ENCODE measurements around the gene SFTPD. TPM values are rescaled to one million over a fixed set of nuclear protein-coding genes. Genes with fewer than 3 reads are reported as not detected.

Gene SFTPD
- total and polyA plus RNA-seq, 5 donors from 2014 or later: not detected

- H3K4me3 Mint-ChIP-seq: no peak overlapping the region
Observed at GRCh38 chr10:79936625-79937615, 12.0 kb downstream of the SFTPD start.

GRCh38 chr10:79933961-79934360 lies 14.9 kb downstream of the SFTPD start:
- no peak overlapping the region for H3K27ac ChIP-seq (ENCODE audit: insufficient read depth, low read length, poor library complexity, severe bottlenecking)
- DNase-seq (no peak), ATAC-seq (ENCODE audit: low read depth in 2 of 2) (no peak)
- no peaks in the 10 kb centered on the region for H3K9me3 ChIP-seq (ENCODE audit: control insufficient read depth in 2 of 2, low read length in 2 of 2)
- Mint-ChIP-seq H3K9me3 (no peaks in the 10 kb centered on the region), H3K36me3 (no peaks in the 10 kb centered on the region), H3K4me1 (peaks cover 0 to 7% (median 0%) of the 10 kb centered on the region in 4 donors), H3K4me3 (no peak overlapping the region), H3K27ac (no peak overlapping the region), H3K27me3 (peaks cover 22% of the 10 kb centered on the region)
- H3K36me3 ChIP-seq (ENCODE audit: control insufficient read depth, insufficient read depth, low read length): no peaks in the 10 kb centered on the region
- H3K4me3 ChIP-seq (ENCODE audit: low read depth, low read length): no peak overlapping the region
- peaks cover 1% of the 10 kb centered on the region for H3K27me3 ChIP-seq (ENCODE audit: control insufficient read depth, insufficient read depth, low read length)
- no peaks in the 10 kb centered on the region for H3K4me1 ChIP-seq (ENCODE audit: control insufficient read depth, insufficient read depth, low read length, poor library complexity, severe bottlenecking)

More at GRCh38 chr10:79936625-79937615, 12.0 kb downstream of the SFTPD start:
- DNase-seq (no peak), ATAC-seq (ENCODE audit: low read depth in 2 of 2) (no peak)
- Histone ChIP-seq H3K27ac (ENCODE audit: insufficient read depth, low read length, poor library complexity, severe bottlenecking) (no peak overlapping the region), H3K27me3 (ENCODE audit: control insufficient read depth, insufficient read depth, low read length) (peaks cover 1% of the 10 kb centered on the region), H3K36me3 (ENCODE audit: control insufficient read depth, insufficient read depth, low read length) (no peaks in the 10 kb centered on the region), H3K9me3 (ENCODE audit: control insufficient read depth in 2 of 2, low read length in 2 of 2) (no peaks in the 10 kb centered on the region), H3K4me1 (ENCODE audit: control insufficient read depth, insufficient read depth, low read length, poor library complexity, severe bottlenecking) (no peaks in the 10 kb centered on the region), H3K4me3 (ENCODE audit: low read depth, low read length) (no peak overlapping the region)
- Mint-ChIP-seq H3K36me3 (no peaks in the 10 kb centered on the region), H3K4me1 (peaks cover 0 to 8% (median 0%) of the 10 kb centered on the region in 4 donors), H3K27ac (peak overlapping the region in 1 of 3 donors; percentile 29), H3K27me3 (peaks cover 20% of the 10 kb centered on the region), H3K9me3 (no peaks in the 10 kb centered on the region)

GRCh38 chr10:79932841-79933379 lies 16.0 kb downstream of the SFTPD start:
- Histone ChIP-seq H3K4me1 (ENCODE audit: control insufficient read depth, insufficient read depth, low read length, poor library complexity, severe bottlenecking) (no peaks in the 10 kb centered on the region), H3K36me3 (ENCODE audit: control insufficient read depth, insufficient read depth, low read length) (no peaks in the 10 kb centered on the region), H3K9me3 (ENCODE audit: control insufficient read depth in 2 of 2, low read length in 2 of 2) (no peaks in the 10 kb centered on the region), H3K27ac (ENCODE audit: insufficient read depth, low read length, poor library complexity, severe bottlenecking) (no peak overlapping the region), H3K4me3 (ENCODE audit: low read depth, low read length) (no peak overlapping the region), H3K27me3 (ENCODE audit: control insufficient read depth, insufficient read depth, low read length) (peaks cover 1% of the 10 kb centered on the region)
- no peaks in the 10 kb centered on the region for H3K36me3 Mint-ChIP-seq
- DNase-seq (no peak), ATAC-seq (ENCODE audit: low read depth in 2 of 2) (no peak)
- H3K9me3 Mint-ChIP-seq: no peaks in the 10 kb centered on the region
- H3K27me3 Mint-ChIP-seq: peaks cover 22% of the 10 kb centered on the region
- H3K4me1 Mint-ChIP-seq: peaks cover 0 to 2% (median 0%) of the 10 kb centered on the region in 4 donors
- no peak overlapping the region for H3K27ac Mint-ChIP-seq
- no peak overlapping the region for H3K4me3 Mint-ChIP-seq

GRCh38 chr10:79932307-79932706 lies 16.6 kb downstream of the SFTPD start:
- H3K9me3 ChIP-seq (ENCODE audit: control insufficient read depth in 2 of 2, low read length in 2 of 2): no peaks in the 10 kb centered on the region
- H3K27ac Mint-ChIP-seq: no peak overlapping the region
- peaks cover 0 to 2% (median 0%) of the 10 kb centered on the region in 4 donors for H3K4me1 Mint-ChIP-seq
- no peak overlapping the region for H3K4me3 ChIP-seq (ENCODE audit: low read depth, low read length)
- DNase-seq (no peak), ATAC-seq (ENCODE audit: low read depth in 2 of 2) (no peak)
- H3K27me3 Mint-ChIP-seq: peaks cover 22% of the 10 kb centered on the region
- no peaks in the 10 kb centered on the region for H3K36me3 Mint-ChIP-seq
- peaks cover 1% of the 10 kb centered on the region for H3K27me3 ChIP-seq (ENCODE audit: control insufficient read depth, insufficient read depth, low read length)
- H3K36me3 ChIP-seq (ENCODE audit: control insufficient read depth, insufficient read depth, low read length): no peaks in the 10 kb centered on the region
- H3K4me1 ChIP-seq (ENCODE audit: control insufficient read depth, insufficient read depth, low read length, poor library complexity, severe bottlenecking): no peaks in the 10 kb centered on the region
- no peaks in the 10 kb centered on the region for H3K9me3 Mint-ChIP-seq
- no peak overlapping the region for H3K4me3 Mint-ChIP-seq
- no peak overlapping the region for H3K27ac ChIP-seq (ENCODE audit: insufficient read depth, low read length, poor library complexity, severe bottlenecking)

DNA sequence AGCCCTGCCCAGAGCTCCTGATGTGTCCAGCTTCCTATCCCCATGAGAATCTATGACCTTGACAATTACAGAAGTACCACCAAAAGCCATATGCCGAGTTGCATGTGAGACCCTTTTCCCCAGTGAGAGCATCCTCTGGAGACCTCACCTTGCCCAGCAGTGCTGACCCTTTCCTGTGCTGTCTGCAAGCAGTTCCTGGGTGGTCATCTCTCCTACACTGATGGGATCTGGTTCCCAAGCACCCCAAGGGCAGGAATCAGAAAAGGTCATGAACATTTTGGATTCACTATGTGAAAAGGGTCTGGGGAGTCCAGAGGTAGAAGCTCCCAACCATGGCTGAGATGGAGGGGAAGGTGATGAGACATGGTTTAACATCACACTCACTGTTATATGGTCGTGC lies 18.2 kb downstream of the SFTPD start:
- Histone ChIP-seq H3K4me3 (ENCODE audit: low read depth, low read length) (no peak overlapping the region), H3K4me1 (ENCODE audit: control insufficient read depth, insufficient read depth, low read length, poor library complexity, severe bottlenecking) (no peaks in the 10 kb centered on the region), H3K9me3 (ENCODE audit: control insufficient read depth in 2 of 2, low read length in 2 of 2) (no peaks in the 10 kb centered on the region), H3K36me3 (ENCODE audit: control insufficient read depth, insufficient read depth, low read length) (no peaks in the 10 kb centered on the region), H3K27ac (ENCODE audit: insufficient read depth, low read length, poor library complexity, severe bottlenecking) (no peak overlapping the region), H3K27me3 (ENCODE audit: control insufficient read depth, insufficient read depth, low read length) (peaks cover 1% of the 10 kb centered on the region)
- H3K9me3 Mint-ChIP-seq: no peaks in the 10 kb centered on the region
- no peaks in the 10 kb centered on the region for H3K36me3 Mint-ChIP-seq
- no peak for DNase-seq
- H3K27me3 Mint-ChIP-seq: peaks cover 22% of the 10 kb centered on the region
- H3K4me1 Mint-ChIP-seq: peaks cover 0 to 2% (median 0%) of the 10 kb centered on the region in 4 donors
- ATAC-seq (ENCODE audit: low read depth in 2 of 2): no peak
- no peak overlapping the region for H3K4me3 Mint-ChIP-seq
- no peak overlapping the region for H3K27ac Mint-ChIP-seq

DNA sequence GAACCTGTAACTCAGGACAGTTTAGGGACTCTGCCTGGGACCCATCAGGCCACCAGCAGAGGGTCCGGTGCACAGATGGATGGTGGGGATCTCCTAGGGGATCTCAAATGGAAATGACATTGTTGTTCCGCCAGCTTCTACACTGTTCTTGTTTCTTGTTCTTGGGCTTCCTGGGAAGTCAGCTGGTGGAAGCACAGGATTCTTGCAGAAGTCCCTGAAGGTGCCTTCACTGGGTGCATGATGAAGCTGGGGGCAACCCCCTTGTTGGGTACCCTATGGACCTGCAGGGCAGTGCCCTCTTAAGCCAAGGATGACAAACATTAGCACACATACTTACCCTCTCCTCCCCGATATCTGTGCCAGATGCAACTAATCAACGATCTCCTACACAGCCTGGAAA lies 18.6 kb downstream of the SFTPD start:
- peaks cover 0 to 2% (median 0%) of the 10 kb centered on the region in 4 donors for H3K4me1 Mint-ChIP-seq
- H3K4me1 ChIP-seq (ENCODE audit: control insufficient read depth, insufficient read depth, low read length, poor library complexity, severe bottlenecking): no peaks in the 10 kb centered on the region
- no peak overlapping the region for H3K4me3 Mint-ChIP-seq
- H3K27ac Mint-ChIP-seq: no peak overlapping the region
- no peak for DNase-seq
- H3K36me3 ChIP-seq (ENCODE audit: control insufficient read depth, insufficient read depth, low read length): no peaks in the 10 kb centered on the region
- H3K36me3 Mint-ChIP-seq: no peaks in the 10 kb centered on the region
- no peak overlapping the region for H3K4me3 ChIP-seq (ENCODE audit: low read depth, low read length)
- peaks cover 22% of the 10 kb centered on the region for H3K27me3 Mint-ChIP-seq
- no peak for ATAC-seq (ENCODE audit: low read depth in 2 of 2)
- no peak overlapping the region for H3K27ac ChIP-seq (ENCODE audit: insufficient read depth, low read length, poor library complexity, severe bottlenecking)
- H3K27me3 ChIP-seq (ENCODE audit: control insufficient read depth, insufficient read depth, low read length): peaks cover 1% of the 10 kb centered on the region
- no peaks in the 10 kb centered on the region for H3K9me3 ChIP-seq (ENCODE audit: control insufficient read depth in 2 of 2, low read length in 2 of 2)
- H3K9me3 Mint-ChIP-seq: no peaks in the 10 kb centered on the region

DNA sequence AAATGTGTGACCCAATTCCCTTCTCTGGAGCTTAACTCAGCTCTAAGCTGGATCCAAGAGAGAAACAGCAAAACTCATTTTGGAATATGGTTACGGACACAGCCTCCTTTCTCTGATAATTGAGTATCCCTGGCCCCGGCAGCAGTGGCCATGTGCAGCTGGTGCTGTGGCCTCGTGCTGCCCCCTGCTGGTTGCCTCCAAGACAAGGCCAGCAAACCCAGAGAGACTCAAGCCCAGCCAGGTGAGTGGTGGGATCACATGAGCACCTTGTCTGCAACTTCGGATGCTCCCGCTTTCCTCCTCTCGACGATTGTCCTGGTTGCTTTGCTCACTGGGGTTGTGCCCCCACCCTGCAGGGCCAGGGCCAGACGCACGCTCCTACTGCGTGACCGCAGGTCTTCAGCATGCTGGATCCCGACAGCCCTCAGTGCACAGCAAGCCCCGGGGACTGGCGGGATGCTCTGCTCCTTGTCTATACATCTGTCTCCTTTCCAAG lies 19.4 kb downstream of the SFTPD start:
- DNase-seq (peak; percentile 48 to 78 (median 56)), ATAC-seq (ENCODE audit: low read depth in 2 of 2) (peak; percentile 72 to 77)
- H3K27ac Mint-ChIP-seq: no peak overlapping the region
- Histone ChIP-seq H3K4me1 (ENCODE audit: control insufficient read depth, insufficient read depth, low read length, poor library complexity, severe bottlenecking) (no peaks in the 10 kb centered on the region), H3K27ac (ENCODE audit: insufficient read depth, low read length, poor library complexity, severe bottlenecking) (no peak overlapping the region), H3K9me3 (ENCODE audit: control insufficient read depth in 2 of 2, low read length in 2 of 2) (no peaks in the 10 kb centered on the region), H3K27me3 (ENCODE audit: control insufficient read depth, insufficient read depth, low read length) (peaks cover under 1% of the 10 kb centered on the region), H3K4me3 (ENCODE audit: low read depth, low read length) (no peak overlapping the region), H3K36me3 (ENCODE audit: control insufficient read depth, insufficient read depth, low read length) (no peaks in the 10 kb centered on the region)
- H3K4me1 Mint-ChIP-seq: peaks cover 0 to 2% (median 0%) of the 10 kb centered on the region in 4 donors
- no peaks in the 10 kb centered on the region for H3K36me3 Mint-ChIP-seq
- H3K27me3 Mint-ChIP-seq: peaks cover 22% of the 10 kb centered on the region
- H3K9me3 Mint-ChIP-seq: peaks cover 0 to 2% (median 0%) of the 10 kb centered on the region in 7 donors
- H3K4me3 Mint-ChIP-seq: no peak overlapping the region
